Measurements from ENCODE around the gene MKRN2. TPM values are rescaled to one million over a fixed set of nuclear protein-coding genes. Genes with fewer than 3 reads are reported as not detected.
"Not testable (repeated sequence)": the region's sequence is repeated elsewhere in the genome, so short reads cannot be mapped to it uniquely, and the experiment has no call there.

The MKRN2 gene
- total and polyA plus RNA-seq, 4 donors, result 15.7 to 30.8 (median 23.3) TPM

DNA sequence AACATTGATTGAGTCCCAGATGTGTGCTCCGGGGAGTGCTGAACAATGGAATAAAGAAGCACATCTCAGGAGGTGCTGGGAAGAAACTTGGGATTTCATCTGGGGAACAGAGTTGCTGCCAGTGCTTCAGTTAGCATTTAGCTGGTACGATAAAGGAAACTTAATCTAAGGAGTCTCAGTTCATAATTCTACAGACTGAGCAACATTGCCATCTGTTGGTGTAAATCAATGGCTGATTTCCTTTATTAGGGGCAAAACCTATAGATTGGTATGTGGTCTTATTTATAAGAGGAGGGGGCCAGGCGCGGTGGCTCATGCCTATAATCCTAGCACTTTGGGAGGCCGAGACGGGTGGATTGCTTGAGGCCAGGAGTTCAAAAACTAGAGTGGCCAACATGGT, 20.5 kb upstream of the MKRN2 start:
- DNase-seq (peak in 2 of 3 donors; percentile 42 to 49), ATAC-seq (ENCODE audit: insufficient read depth, low FRiP score) (no peak)
- TF ChIP-seq, protein P1, sequence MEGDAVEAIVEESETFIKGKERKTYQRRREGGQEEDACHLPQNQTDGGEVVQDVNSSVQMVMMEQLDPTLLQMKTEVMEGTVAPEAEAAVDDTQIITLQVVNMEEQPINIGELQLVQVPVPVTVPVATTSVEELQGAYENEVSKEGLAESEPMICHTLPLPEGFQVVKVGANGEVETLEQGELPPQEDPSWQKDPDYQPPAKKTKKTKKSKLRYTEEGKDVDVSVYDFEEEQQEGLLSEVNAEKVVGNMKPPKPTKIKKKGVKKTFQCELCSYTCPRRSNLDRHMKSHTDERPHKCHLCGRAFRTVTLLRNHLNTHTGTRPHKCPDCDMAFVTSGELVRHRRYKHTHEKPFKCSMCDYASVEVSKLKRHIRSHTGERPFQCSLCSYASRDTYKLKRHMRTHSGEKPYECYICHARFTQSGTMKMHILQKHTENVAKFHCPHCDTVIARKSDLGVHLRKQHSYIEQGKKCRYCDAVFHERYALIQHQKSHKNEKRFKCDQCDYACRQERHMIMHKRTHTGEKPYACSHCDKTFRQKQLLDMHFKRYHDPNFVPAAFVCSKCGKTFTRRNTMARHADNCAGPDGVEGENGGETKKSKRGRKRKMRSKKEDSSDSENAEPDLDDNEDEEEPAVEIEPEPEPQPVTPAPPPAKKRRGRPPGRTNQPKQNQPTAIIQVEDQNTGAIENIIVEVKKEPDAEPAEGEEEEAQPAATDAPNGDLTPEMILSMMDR (IDR thresholded peaks at IDR 0.05; ENCODE audit: control extremely low read depth, extremely low read depth), result no peak
- Histone ChIP-seq H3K9me3 (ENCODE audit: control insufficient read depth in 4 of 4, insufficient read depth in 3 of 4, low read length in 3 of 4) (no peaks in the 10 kb centered on the region), H3K27me3 (ENCODE audit: control insufficient read depth in 3 of 3, insufficient read depth in 3 of 3, low read length in 2 of 3) (no peaks in the 10 kb centered on the region), H3K4me1 (ENCODE audit: control insufficient read depth in 5 of 5, insufficient read depth in 5 of 5, low read length in 5 of 5) (no peaks in the 10 kb centered on the region), H3K27ac (ENCODE audit: low read depth in 1 of 2, low read length in 1 of 2) (no peak overlapping the region), H3K9ac (ENCODE audit: insufficient read depth in 1 of 2, low read length in 2 of 2) (no peak overlapping the region), H3K36me3 (ENCODE audit: control insufficient read depth in 4 of 4, insufficient read depth in 4 of 4, low read length in 4 of 4) (peaks cover 1 to 9% (median 5%) of the 10 kb centered on the region in 4 donors), H3K4me3 (no peak overlapping the region)
- 91 to 93% methylated on average over 6 of the region's 6 CpGs for WGBS, 2 donors

DNA sequence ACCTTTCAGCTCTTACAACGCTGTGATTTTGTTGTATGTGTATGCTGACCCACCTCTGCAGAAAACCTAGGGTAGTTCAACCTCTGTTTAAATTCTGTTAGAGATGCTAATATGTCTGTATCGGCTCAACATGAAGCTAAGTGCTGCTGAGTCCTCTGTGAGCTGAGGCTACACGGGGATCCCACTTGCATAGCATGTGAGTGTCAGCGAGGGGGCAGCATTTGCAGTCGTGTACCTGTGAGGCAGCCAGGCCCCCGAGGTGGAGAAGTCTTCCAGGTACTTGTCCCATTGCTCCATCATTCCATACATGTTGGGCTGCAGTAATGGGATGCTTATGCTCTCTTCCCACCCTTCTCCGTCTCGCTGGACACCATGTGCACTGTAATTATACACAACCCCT, 15.3 kb upstream of the MKRN2 start:
- Histone ChIP-seq H3K27me3 (ENCODE audit: control insufficient read depth in 3 of 3, insufficient read depth in 3 of 3, low read length in 2 of 3) (no peaks in the 10 kb centered on the region), H3K27ac (ENCODE audit: low read depth in 1 of 2, low read length in 1 of 2) (no peak overlapping the region), H3K9me3 (ENCODE audit: control insufficient read depth in 4 of 4, insufficient read depth in 3 of 4, low read length in 3 of 4) (no peaks in the 10 kb centered on the region), H3K9ac (ENCODE audit: insufficient read depth in 1 of 2, low read length in 2 of 2) (no peak overlapping the region), H3K4me1 (ENCODE audit: control insufficient read depth in 5 of 5, insufficient read depth in 5 of 5, low read length in 5 of 5) (no peaks in the 10 kb centered on the region), H3K4me3 (no peak overlapping the region), H3K36me3 (ENCODE audit: control insufficient read depth in 4 of 4, insufficient read depth in 4 of 4, low read length in 4 of 4) (peaks cover 0 to 3% (median 0%) of the 10 kb centered on the region in 4 donors)
- no peak for ATAC-seq (ENCODE audit: insufficient read depth, low FRiP score)
- 77 to 80% methylated on average over 8 of the region's 8 CpGs for WGBS, 2 donors
- TF ChIP-seq, protein P1 (IDR thresholded peaks at IDR 0.05; ENCODE audit: control extremely low read depth, extremely low read depth), result no peak
- DNase-seq, result no peak

DNA sequence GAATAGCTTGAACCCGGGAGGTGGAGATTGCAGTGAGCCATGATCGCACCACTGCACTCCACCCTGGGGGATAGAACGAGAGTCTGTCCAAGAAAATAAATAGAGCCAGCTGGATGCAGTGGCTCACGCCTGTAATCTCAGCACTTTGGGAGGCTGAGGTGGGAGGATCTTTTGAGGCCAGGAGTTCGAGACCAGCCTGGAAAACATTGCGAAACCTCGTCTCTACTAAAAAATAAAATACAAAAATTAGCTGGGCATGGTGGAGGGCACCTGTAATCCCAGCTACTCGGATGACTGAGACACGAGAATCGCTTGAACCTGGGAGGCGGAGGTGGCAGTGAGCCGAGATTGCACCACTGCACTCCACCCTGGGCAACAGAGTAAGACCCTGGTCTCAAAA, 13.4 kb upstream of the MKRN2 start:
- not testable (repeated sequence) for H3K27me3 ChIP-seq (ENCODE audit: control insufficient read depth in 3 of 3, insufficient read depth in 3 of 3, low read length in 2 of 3); DNase-seq; H3K9me3 ChIP-seq (ENCODE audit: control insufficient read depth in 4 of 4, insufficient read depth in 3 of 4, low read length in 3 of 4); H3K36me3 ChIP-seq (ENCODE audit: control insufficient read depth in 4 of 4, insufficient read depth in 4 of 4, low read length in 4 of 4); ATAC-seq (ENCODE audit: insufficient read depth, low FRiP score); H3K4me3 ChIP-seq; H3K4me1 ChIP-seq (ENCODE audit: control insufficient read depth in 5 of 5, insufficient read depth in 5 of 5, low read length in 5 of 5); H3K9ac ChIP-seq (ENCODE audit: insufficient read depth in 1 of 2, low read length in 2 of 2); H3K27ac ChIP-seq (ENCODE audit: low read depth in 1 of 2, low read length in 1 of 2)
- 92 to 95% methylated on average over 12 of the region's 12 CpGs for WGBS, 2 donors

DNA sequence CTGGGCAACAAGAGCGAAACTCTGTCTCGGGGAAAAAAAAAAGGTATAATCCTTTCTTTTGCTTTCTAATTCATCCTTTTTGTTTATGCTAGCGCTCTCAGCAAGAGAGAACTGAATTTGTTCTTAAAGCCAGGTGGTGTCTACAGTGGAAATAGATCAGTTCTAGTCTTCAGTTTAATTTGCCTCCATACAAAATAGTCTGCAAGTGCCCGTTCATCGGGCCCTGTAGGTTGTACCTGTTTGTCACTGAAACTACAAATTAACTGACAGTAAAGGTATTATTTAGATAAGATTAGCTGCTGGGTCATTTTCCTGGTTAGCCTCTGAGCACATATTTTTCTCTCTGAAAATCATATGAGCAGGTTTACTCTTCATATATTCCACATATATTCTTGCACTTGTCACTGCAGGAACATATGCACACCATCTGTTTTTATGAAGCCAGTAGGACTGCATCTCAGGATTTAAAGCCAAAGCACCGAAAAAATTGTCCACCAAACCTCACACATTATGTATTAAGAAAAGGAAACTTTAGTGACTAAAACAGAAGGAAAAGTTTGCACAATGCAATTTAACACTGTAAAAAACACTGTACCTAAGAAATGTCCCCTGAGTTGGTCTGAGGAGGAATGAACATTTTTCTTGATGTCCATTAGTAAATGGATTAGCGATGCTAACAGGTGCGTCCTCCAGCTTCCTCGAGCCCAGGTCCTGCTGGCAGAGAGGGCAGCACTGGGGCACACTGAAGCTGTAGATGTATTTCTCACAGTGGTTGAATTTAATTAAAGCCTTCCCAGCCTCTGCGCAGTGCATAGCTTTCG, 12.0 kb upstream of the MKRN2 start:
- Histone ChIP-seq H3K9me3 (ENCODE audit: control insufficient read depth in 4 of 4, insufficient read depth in 3 of 4, low read length in 3 of 4) (no peaks in the 10 kb centered on the region), H3K9ac (ENCODE audit: insufficient read depth in 1 of 2, low read length in 2 of 2) (no peak overlapping the region), H3K27ac (ENCODE audit: low read depth in 1 of 2, low read length in 1 of 2) (no peak overlapping the region), H3K4me3 (no peak overlapping the region), H3K4me1 (ENCODE audit: control insufficient read depth in 5 of 5, insufficient read depth in 5 of 5, low read length in 5 of 5) (no peaks in the 10 kb centered on the region), H3K36me3 (ENCODE audit: control insufficient read depth in 4 of 4, insufficient read depth in 4 of 4, low read length in 4 of 4) (peaks cover 0 to 3% (median 0%) of the 10 kb centered on the region in 4 donors), H3K27me3 (ENCODE audit: control insufficient read depth in 3 of 3, insufficient read depth in 3 of 3, low read length in 2 of 3) (no peaks in the 10 kb centered on the region)
- TF ChIP-seq, protein P1 (IDR thresholded peaks at IDR 0.05; ENCODE audit: control extremely low read depth, extremely low read depth), result no peak
- DNase-seq (no peak), ATAC-seq (ENCODE audit: insufficient read depth, low FRiP score) (no peak)
- 71 to 85% methylated on average over 11 of the region's 11 CpGs for WGBS, 2 donors
